NCI-H2196 treated with DMSO at 0.1 percent for 48 hours (cell line): Measurements from ENCODE around the gene CFL2.
A peak's percentile ranks its signal among the peaks of the same experiment; 100 is the strongest.
"Not testable (repeated sequence)": the region's sequence is repeated elsewhere in the genome, so short reads cannot be mapped to it uniquely, and the experiment has no call there.

Source experiments
- DNase-seq: peaks from one replicate; lab custom pipeline; 2025; ENCODE audit not compliant: unreplicated experiment; lab: John Stamatoyannopoulos, UW

Gene CFL2

DNA sequence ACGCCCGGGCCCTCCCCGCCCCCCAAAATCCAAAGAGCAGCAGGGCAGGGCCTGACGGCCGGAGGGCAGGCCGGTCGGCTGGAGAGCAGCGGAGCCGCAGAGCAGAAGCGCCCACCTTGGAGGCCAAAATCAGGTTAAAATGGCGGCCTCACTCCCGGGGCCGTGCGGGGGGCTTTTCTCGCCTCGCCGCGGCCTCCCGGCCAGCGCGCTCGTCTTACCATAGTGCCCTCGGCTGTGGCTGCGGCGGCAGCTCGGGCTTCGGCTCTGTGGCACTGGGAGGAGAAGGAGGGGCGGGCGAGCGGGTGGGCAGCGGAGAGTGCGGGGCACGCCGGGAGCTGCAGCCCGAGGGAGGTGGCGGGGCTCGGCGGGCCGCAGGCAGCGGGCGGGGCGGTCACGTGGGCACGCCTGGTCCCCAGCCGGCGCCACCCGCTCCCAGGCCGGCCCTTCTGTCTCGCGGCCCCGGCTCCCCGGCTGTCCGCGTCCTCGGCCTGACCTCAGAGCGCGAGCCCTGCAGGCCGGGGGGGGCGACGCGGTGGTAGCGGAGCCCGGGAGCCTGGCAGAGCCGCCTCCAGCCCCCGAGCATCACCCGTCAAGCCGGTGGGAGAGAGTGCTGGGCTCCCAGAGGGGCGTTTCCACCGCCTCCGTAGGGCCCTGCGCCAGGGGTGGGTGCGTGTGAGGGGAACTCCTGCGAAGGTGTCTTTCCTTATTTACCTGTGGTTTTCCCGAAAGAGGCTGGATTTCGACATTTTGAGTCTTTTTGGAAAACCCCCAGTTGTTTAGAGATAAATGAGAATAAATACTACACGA is at the start of gene CFL2:
CFL2 (minus strand) TSS at position 274 of the 807 bp plus-strand sequence; CDS start at position 221, 53 bp downstream.
- DNase-seq = peak; percentile 83

DNA sequence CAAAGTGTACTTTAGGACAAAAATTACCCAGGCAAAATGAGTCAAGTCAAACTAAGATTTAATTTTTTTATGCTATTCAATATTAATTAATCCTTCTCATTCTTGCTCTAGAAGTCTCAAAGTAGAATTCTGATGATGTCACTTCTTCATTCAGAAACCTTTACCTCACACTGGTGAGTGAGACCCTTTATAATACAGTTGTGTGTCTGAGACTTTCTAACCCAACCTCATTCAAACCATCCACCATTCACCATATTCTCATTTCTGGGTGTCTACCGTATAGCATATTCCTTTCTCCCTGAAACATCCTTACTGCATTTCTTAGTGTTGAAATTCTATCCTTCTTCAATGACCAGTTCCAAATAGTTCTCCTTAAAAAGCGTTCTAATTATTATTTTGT is 40.8 kb upstream of the CFL2 start:
- DNase-seq = no peak

DNA sequence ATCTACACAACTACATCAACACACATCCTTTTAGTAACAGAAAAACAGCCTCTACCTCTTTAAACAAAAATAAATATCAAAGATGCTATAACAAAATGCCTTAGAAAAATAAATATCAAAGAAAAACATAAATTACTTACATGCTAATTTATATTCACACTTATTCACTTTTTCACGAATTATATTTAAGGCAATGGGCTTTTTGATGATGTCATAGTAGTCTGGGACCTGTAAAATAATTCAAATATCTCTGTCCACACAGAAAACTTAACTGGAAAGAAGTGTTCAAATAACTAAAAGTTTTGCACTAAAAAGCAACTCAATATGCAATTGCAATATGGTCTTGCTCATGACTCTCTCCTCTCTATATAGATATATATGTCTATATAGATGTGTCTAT is 40.3 kb upstream of the CFL2 start:
- no peak for DNase-seq

DNA sequence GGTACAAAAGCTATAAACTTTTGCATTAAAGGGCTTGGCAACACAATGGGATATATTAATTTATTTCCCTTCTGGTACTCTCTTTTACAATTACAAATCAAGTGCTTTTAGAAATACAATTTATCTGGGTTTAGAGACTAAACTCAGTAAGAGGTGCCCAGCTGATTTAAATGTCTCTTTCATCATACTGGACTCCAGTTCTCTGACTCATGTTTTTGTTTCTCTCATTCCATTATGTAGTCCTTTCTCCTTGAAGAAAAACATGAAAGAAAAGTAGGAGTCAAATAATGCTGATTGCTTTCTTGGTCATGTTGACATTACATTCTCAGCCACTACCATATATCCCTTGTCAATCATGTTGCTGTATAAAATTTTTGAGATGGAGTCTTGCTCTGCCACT is 36.3 kb upstream of the CFL2 start:
- no peak for DNase-seq

DNA sequence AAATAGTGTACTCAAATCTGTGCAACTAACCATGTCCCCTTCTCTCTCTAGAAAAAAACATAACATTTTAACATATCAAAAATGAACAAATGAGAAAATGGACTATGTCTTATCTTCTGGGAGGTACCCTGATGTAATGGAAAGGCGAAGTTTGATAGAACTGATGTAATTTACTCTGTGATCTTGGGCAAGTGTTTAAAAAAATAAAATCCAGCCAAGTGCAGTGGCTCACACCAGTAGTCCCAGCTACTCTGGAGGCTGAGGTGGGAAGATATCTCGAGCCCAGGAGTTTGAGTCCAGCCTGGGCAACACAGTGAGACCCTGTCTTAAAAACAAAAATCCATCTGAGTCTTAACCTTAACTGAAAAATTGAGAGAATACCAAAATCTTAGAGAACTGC is 35.8 kb upstream of the CFL2 start:
- DNase-seq = no peak

DNA sequence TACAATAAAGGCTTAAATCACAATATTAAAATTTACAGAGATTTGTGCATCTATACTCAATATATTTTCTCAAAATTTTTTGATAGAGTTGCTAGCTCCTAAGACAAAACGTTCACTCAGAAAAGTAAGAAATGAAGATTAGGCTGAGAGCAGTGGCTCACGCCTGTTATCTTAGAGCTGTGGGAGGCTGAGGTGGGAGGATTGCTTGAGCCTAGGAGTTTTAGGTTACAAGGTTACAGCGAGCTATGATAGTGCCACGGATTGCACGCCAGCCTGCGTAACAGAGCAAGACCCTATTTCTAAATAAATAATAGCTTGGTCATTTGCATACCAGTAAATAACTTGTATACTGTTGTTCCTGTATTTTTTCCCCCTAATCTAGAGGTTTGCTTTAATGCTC is 35.0 kb upstream of the CFL2 start:
- DNase-seq = no peak

DNA sequence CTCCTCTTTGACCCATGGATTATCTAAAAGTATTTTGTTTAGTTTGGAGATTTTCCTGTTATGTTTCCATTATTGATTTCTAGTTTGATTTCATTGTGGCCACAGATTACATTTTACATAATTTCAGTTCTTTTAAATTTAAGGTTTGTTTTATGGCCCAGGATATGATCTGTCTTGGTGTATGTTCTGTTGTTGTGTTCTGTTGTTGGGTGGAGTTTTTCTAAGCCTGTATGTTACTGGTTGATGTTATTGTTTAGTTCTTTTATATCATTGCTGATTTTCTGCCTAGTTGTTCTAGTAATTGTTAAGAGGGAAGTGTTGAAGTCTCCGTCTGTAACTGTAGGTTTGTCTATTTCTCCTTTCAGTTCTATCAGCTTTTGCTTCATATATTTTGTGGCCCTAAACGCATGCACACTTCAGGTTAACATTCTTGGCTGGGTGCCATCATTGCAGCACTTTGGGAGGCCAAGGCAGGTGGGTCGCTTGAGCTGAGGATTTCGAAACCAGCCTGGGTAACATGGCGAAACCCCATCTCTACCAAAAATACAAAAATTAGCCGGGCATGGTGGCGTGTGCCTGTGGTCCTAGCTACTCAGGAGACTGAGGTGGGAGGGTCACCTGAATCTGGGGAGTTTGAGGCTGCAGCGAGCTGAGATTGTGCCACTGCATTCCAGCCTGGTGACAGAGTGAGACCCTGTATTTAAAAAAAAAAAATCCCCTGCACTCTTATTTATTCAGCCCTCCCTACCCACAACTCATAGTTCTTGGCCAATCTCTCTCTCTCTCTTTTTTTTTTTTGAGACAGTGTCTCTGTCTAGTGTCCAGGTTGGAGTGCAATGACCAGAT is 28.1 kb upstream of the CFL2 start:
- DNase-seq = no peak

DNA sequence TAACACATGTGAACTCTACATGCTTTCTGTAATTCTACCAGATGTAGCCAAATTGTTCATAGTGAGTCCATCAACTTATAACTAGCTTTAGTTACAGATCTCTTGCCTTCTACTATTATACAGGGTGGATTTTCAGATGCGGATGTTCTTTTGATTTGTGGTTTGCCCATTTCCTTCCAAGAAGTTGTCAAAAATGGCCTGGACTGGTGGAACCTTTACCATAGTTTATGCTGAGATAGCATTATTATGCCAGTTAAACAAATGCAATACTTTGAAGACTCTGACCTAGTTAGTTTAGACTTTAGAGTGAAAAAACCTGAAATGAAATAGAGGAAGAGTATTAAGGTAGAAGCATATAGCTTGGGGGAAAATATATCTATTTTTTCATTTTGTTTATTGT is 27.4 kb upstream of the CFL2 start:
- no peak for DNase-seq

DNA sequence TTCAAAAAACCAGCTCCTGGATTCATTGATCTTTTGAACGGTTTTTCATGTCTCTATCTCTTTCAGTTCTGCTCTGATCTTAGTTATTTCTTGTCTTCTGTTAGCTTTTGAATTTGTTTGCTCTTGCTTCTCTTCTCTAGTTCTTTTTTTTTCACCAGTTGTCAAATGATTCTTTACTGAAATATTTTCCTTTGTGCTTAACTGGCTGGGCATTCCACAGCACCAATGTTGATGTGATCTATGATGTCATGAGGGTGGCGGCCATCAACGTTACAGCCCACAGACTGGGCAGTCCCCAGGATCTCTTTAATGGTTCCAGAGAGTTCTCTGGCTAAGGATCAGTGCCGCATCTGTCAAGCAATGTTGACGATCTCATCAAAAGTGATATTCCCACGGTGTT is 25.7 kb upstream of the CFL2 start:
- DNase-seq = not testable (repeated sequence)

DNA sequence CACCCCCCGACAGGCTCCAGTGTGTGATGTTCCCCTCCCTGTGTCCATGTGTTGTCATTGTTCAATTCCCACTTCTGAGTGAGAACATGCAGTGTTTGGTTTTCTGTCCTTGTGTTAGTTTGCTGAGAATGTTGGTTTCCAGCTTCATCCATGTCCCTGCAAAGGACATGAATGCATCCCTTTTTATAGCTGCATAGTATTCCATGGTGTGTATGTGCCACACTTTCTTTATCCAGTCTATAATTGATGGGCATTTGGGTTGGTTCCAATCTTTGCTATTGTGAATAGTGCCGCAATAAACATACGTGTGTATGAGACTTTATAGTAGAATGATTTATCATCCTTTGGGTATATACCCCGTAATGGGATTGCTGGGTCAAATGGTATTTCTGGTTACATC is 22.7 kb upstream of the CFL2 start:
- DNase-seq = not testable (repeated sequence)

DNA sequence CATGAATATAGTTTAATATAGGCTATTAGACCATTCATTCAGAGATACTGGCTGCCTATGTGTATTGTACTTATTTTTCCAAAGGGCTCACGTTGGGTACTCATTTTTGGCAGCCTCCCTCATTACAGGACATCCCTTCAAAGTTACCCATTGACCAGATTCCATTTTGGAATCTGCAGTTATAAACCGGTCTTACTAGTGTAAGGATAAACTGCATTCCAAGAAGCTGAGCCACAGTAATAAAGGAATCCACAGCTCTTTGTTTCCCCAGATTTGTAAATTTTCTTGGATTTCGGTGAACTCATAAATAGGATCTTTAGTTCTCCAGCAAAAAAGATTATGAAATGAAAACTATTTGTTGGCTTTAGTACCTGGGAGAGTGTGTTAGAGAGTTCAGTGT is 18.9 kb upstream of the CFL2 start:
- DNase-seq = no peak

DNA sequence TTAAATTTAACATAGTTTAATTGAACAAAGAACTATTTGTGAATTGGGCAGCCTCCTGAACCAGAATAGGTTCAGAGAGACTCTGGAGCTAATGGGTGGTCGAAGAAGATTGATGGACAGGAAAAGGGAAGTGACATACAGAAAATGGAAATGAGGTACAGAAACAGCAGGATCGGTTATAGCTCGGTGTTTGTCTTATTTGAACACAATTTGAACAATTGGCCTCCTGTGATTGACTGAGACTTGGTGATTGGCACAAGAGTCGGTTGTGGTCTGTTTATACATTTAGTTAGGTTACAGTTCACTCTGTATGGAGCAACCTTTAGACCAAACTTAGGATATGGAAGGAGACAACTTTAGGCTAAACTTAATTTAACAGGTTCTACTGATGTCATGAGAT is 18.4 kb upstream of the CFL2 start:
- no peak for DNase-seq

DNA sequence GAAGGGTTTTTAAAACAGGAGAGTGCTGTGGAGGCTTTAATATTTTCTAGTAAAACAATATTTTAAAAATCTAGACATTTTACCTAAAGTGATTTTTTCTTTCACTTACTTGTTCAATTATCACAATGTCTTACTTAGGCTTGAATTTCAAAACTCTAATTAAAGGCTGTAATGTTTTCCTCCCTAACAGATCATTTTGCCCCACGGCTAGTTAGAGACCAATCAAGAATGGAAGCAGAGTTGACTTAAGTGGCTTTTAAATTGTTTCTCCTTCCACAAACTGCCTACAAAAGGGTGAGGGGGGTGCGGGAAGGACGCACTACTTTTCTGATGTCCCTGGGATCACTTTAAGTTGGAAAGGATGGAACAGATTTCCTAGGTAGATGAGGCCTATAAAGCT is 9.5 kb upstream of the CFL2 start:
- no peak for DNase-seq

DNA sequence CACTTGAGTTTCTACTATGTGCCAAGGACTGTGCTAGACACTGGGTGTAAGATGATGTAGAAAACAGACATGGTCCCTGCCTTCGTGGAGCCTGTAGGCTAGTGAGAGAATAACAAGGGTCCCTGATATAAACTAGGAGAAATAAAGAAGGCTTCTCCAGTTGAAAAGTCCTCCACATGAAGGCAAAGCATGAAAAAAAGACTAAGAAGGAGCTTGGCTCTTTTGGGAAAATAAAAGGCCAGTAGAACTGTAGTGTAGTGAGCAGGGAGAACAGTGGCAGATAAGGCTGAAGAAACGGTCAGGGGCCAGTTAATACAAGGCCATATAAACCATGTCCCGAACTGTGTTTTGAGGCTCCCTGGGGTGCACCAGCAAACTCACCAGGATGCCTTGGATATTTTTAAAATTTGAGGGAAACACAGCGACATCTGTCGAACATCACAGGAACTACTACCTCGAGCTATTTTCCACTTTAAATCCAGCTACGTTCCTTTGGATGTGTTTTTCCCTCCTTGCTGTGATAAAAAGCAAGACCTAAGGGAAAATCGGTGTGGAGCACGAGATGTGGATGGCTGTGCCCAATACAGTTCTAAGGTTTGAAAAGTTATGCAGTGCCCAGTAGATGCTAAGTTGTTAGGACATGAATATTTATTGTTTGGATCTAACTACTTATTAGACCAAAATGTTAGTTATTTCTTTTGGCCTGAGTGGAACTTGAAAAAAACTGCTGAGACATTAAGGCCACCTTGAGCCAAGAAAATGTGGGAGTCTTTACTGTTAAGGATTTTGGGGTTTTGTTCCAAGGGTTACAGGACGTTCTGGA is 8.5 kb upstream of the CFL2 start:
- peak; percentile 35 for DNase-seq

DNA sequence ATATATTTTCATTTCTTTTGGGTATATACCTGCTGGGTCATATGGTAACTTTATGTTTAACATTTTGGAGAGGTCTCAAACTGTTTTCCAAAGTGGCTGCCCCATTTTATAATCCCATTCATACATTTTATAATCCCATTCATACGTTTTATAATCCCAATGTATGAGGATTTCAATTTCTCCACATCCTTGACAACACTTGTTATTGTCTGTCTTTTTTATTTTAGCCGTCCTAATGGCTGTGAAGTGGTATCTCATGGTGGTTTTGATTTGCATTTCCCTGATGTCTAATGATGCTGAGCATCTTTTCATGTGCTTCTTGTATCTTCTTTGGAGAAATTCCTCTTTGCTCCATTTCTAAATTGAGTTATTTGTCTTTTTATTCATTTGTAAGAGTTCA is 6.7 kb upstream of the CFL2 start:
- DNase-seq = no peak

DNA sequence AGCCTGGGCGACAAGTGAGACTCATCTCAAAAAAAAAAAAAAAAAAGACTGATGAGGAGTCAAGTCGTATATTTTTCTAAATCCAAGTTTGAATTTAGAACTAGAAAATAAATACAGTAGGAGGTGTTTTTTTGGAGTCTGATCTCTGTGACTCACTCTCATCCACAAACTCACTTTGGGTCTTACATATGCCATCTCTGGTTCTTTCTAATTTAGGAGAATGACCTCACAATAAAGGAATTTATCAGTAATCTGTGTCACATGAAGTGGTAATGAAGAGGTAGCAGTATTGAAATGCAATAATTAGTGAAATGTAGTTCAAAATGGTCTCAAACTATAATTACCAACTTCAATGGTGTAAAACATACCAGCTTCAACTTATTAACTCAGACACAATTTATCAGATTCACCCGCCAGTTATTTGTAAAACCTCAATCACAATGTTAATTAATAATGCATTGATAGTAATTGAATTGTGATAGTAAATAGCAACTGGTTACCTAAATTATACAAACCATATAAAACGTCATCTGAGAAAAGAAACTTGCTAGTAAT is 4.4 kb upstream of the CFL2 start:
- no peak for DNase-seq

DNA sequence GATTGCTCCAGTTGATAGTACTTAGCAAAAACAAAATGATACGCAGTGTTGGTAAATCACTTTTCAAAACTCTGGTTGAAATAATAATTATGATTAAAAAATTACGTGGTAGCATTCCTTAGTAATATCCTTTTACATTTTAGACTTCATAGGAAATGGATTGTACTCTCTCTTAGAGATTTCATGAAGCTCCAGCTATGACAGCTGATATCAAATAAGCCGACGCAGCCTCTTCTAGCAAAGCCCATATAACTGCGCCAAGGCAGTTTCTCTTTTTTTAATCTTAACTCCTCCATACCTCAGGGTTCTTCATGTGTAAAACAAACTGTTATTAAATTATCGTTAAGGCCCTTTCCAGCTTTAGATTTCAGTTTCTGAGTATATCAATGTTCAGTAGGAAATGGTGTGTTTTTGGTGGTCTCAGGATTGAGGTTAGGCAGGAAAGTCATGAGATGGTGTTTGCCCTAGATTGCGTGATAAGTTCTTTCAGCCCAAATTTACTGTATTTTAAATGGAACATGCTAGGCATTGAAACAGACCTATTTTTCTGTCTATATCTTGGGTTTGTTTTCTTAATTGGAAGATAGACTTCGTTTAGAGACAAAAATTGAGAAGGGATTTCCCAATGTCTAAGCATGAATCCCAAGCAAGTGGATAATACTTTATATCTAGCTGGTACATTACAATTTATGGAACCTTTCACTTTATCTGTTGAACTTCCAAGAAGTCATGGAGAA is 902 bp upstream of the CFL2 start:
- no peak for DNase-seq

DNA sequence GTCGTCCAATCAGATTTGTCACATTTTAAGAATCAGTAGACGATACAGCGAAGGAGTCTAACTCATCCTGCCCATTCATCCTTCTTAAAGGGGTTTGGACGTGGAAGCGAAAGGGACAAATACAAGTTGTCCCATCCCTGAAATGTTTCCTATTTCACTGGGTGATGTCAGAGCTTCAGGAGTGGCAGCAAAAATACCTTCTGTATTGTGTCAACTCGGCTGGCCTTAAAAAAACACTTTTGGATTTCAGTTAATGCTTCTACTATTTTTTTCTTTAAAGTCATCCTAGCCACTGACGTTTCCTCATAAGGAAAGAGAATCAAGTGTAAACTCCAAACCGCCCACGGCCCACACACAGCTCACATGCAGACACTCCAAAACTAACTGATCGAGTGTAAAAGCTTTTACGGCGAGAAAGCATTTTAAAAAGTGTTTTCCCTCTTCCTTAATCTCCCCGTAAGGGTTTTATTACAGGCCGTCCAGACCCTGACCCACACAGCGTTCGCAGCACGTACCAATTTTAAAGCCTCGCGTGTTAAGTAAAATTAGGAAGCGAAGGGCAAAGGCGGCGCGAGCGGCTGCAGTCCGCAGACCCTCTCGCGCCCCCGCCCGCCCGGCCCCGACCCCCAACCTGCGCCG is 593 bp downstream of the CFL2 start:
- no peak for DNase-seq

DNA sequence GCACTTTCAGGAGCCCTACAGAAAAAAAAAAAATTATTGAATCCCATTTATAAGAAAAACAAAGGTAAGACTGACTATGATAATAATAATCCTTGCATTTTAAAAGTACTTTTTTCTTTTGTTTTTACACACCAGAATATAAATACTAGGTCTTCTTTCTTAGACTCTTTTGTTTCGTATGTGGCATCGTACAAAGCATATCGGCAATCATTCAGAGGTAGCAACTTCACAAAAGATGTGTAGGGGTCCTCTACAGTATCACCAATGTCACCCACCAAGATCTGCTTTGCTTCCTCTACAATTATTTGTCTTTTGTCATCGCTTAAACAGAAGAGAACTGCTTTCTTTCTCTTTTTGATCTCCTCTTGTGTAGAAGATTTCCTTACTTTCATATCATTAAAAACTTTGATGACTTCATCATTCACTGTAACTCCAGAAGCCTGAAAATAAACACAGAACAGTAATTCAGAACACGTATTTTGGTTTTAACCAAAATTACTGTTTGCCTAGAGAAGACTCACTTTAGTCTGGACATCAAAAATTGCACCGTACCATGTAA is 1.2 kb downstream of the CFL2 start:
- DNase-seq = no peak
